Panc1 (cell line): ENCODE measurements around the gene CHPT1.

Experiments
- POLR2AphosphoS5 ChIP-seq: IDR thresholded peaks from 2 replicates; pipeline ENCODE4 v1.6.1; 2012; ENCODE audit warnings: mild to moderate bottlenecking, low read depth, low read length, moderate library complexity
- REST ChIP-seq, 2 experiments: IDR thresholded peaks; 2 replicates each; pipeline ENCODE4 v1.6.1; 2011 to 2012; ENCODE audit warnings: low read depth in 2 of 2, control low read depth in 1 of 2, low read length in 1 of 2, mild to moderate bottlenecking in 1 of 2, moderate library complexity in 1 of 2; ENCODE audit not compliant: insufficient read depth in 1 of 2
- TF ChIP-seq, protein P1 (sequence below): fragments of 450-650 bp; IDR thresholded peaks from 2 replicates; pipeline ENCODE4 v1.5.1; 2017; ENCODE audit warnings: mild to moderate bottlenecking

DNA sequence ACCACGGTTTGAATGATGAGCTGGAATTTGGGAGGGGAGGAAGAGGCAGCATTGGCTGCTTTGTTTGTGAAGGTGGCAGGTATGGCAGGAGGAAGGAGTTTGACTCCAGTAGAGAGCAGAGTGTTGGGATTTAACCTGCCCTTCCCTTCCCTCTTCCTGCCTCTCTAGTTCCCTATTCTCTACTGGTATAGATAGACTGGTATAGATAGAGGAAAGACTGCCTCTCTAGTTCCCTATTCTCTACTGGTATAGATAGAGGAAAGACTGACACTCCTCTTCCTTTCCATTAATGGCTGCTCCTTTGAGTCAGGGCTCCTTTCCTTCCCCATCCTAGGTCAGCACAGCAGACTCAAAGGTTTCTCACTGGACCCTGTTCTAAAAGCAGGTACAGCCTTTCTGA, 50.3 kb downstream of the CHPT1 start:
- TF ChIP-seq, protein P1, sequence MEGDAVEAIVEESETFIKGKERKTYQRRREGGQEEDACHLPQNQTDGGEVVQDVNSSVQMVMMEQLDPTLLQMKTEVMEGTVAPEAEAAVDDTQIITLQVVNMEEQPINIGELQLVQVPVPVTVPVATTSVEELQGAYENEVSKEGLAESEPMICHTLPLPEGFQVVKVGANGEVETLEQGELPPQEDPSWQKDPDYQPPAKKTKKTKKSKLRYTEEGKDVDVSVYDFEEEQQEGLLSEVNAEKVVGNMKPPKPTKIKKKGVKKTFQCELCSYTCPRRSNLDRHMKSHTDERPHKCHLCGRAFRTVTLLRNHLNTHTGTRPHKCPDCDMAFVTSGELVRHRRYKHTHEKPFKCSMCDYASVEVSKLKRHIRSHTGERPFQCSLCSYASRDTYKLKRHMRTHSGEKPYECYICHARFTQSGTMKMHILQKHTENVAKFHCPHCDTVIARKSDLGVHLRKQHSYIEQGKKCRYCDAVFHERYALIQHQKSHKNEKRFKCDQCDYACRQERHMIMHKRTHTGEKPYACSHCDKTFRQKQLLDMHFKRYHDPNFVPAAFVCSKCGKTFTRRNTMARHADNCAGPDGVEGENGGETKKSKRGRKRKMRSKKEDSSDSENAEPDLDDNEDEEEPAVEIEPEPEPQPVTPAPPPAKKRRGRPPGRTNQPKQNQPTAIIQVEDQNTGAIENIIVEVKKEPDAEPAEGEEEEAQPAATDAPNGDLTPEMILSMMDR, result no peak
- no peak for TF ChIP-seq POLR2AphosphoS5
- TF ChIP-seq REST (IDR thresholded peaks at IDR 0.05; ENCODE audit: insufficient read depth in 1 of 2, low read depth in 2 of 2, low read length in 1 of 2), result no peak
